MCF 10A (cell line): Measurements from ENCODE around the gene GARIN3. TPM values are rescaled to one million over a fixed set of nuclear protein-coding genes. Genes with fewer than 3 reads are reported as not detected.

Experiments used
- BruUV-seq: library from RNA; stranded (reverse); fragments of 400-500 nt; replicated peaks from 2 replicates; lab custom pipeline; 2021; lab: Mats Ljungman, UMichigan
- CTCF ChIA-PET: fragments of 300-600 bp; sonication (Branson Sonifier 250); formaldehyde crosslinking; extraction: SDS; loops from one replicate; lab custom pipeline; 2021; ENCODE audit warnings: antibody characterized with exemption, inconsistent platforms; lab: Yijun Ruan, JAX
- POLR2A ChIA-PET: fragments of 300-600, 350-650 bp; sonication (Branson Sonifier 250); formaldehyde crosslinking; extraction: SDS; loops from one replicate; lab custom pipeline; 2020; ENCODE audit warnings: antibody characterized with exemption, inconsistent platforms; lab: Yijun Ruan, JAX
- DNase-seq: peaks from one replicate; pipeline ENCODE4 v3.0.0-alpha.2; 2018; ENCODE audit not compliant: unreplicated experiment
- H3K27ac Mint-ChIP-seq: one replicate; pipeline ENCODE4 v1.8.0; 2022; ENCODE audit warnings: mild to moderate bottlenecking, low read depth, mixed read lengths; ENCODE audit not compliant: unreplicated experiment
- H3K27me3 Mint-ChIP-seq: one replicate; pipeline ENCODE4 v1.8.0; 2022; ENCODE audit warnings: mixed read lengths; ENCODE audit not compliant: insufficient read depth, unreplicated experiment
- H3K36me3 Mint-ChIP-seq: one replicate; pipeline ENCODE4 v1.8.0; 2022; ENCODE audit warnings: mild to moderate bottlenecking, moderate library complexity, mixed read lengths; ENCODE audit not compliant: insufficient read depth, unreplicated experiment
- H3K4me1 Mint-ChIP-seq: one replicate; pipeline ENCODE4 v1.8.0; 2022; ENCODE audit warnings: mixed read lengths; ENCODE audit not compliant: insufficient read depth, unreplicated experiment
- H3K4me3 Mint-ChIP-seq: one replicate; pipeline ENCODE4 v1.8.0; 2022; ENCODE audit warnings: mild to moderate bottlenecking, moderate library complexity, mixed read lengths; ENCODE audit not compliant: unreplicated experiment
- H3K9me3 Mint-ChIP-seq: one replicate; pipeline ENCODE4 v1.8.0; 2022; ENCODE audit warnings: mixed read lengths; ENCODE audit not compliant: unreplicated experiment
- intact Hi-C: fragments of 100-400 bp; cut with micrococcal nuclease; formaldehyde crosslinking; loops from 2 replicates; pipeline ENCODE4 v1.14.1; 2022
- total RNA-seq: library from RNA; stranded (reverse); gene quantifications from 2 replicates; pipeline ENCODE4 v1.2.3, GENCODE V29; 2022
- TF ChIP-seq, protein P1 (sequence below): fragments of 200-600 bp; IDR thresholded peaks from one replicate; pipeline ENCODE4 v1.8.0; 2022; ENCODE audit warnings: antibody characterized with exemption, mild to moderate bottlenecking; ENCODE audit not compliant: unreplicated experiment

Gene GARIN3
- total RNA-seq, 1 experiment from 2014 or later: not detected

DNA sequence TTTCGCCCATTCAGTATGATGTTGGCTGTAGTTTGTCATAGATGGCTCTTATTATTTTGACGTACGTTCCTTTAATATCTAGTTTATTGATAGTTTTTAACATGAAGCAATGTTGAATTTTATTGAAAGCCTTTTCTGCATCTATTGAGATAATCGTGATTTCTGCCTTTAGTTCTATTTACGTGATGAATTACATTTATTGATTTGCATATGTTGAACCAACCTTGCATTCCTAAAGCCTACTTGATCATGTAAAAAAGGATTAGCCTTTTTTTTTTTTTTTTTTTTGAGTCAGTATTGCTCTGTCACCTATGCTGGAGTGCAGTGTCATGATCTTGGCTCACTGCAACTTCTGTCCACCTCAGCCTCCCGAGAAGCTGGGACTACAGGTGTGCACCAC, 39.6 kb upstream of the GARIN3 start:
- Mint-ChIP-seq H3K4me1 (peaks cover 2% of the 10 kb centered on the region), H3K36me3 (no peaks in the 10 kb centered on the region), H3K27me3 (no peaks in the 10 kb centered on the region), H3K9me3 (no peaks in the 10 kb centered on the region), H3K4me3 (no peak overlapping the region), H3K27ac (no peak overlapping the region)
- intact Hi-C loops: no loop called here
- no TSS peak for BruUV-seq
- ChIA-PET CTCF (interaction anchor here (1.1 to 1.7 kb wide), 3 partner anchors 10 to 47 kb away, joined by 3 read pairs; no protein-coding TSS in a partner anchor), POLR2A (interaction anchor here (1.6 kb wide), 1 partner anchor 14 kb away, joined by 4 read pairs; no protein-coding TSS in a partner anchor)
- TF ChIP-seq, protein P1, sequence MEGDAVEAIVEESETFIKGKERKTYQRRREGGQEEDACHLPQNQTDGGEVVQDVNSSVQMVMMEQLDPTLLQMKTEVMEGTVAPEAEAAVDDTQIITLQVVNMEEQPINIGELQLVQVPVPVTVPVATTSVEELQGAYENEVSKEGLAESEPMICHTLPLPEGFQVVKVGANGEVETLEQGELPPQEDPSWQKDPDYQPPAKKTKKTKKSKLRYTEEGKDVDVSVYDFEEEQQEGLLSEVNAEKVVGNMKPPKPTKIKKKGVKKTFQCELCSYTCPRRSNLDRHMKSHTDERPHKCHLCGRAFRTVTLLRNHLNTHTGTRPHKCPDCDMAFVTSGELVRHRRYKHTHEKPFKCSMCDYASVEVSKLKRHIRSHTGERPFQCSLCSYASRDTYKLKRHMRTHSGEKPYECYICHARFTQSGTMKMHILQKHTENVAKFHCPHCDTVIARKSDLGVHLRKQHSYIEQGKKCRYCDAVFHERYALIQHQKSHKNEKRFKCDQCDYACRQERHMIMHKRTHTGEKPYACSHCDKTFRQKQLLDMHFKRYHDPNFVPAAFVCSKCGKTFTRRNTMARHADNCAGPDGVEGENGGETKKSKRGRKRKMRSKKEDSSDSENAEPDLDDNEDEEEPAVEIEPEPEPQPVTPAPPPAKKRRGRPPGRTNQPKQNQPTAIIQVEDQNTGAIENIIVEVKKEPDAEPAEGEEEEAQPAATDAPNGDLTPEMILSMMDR: no peak
- DNase-seq: no peak

DNA sequence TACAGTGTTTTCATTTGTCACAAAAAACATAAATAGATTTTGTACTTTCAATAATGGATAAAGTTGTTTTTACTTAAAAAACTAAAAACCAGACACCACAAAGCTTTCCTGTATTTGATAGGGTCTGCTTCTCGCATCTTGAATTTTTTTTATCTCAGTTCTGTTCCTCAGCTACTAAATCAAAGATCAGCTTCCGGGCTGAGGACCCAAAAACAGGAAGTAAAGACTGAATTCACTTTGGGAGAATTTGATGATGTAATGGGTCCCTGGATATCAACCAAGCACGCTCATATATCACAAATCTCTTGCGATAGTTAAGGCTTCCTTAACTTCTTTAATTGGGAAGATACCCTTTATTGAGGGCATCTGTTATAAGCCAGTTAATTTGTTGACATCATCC, 38.7 kb upstream of the GARIN3 start:
- Mint-ChIP-seq H3K36me3 (no peaks in the 10 kb centered on the region), H3K27ac (no peak overlapping the region), H3K4me3 (no peak overlapping the region), H3K4me1 (no peaks in the 10 kb centered on the region), H3K27me3 (peaks cover 7% of the 10 kb centered on the region), H3K9me3 (no peaks in the 10 kb centered on the region)
- BruUV-seq: no TSS peak
- intact Hi-C loops: no loop called here
- TF ChIP-seq, protein P1: no peak
- DNase-seq: no peak
- CTCF ChIA-PET: interaction anchor here (0.6 to 1.3 kb wide), 4 partner anchors 9 to 321 kb away, joined by 3 to 4 read pairs (median 3); no protein-coding TSS in a partner anchor
- POLR2A ChIA-PET: interaction anchor here (1.6 kb wide), 1 partner anchor 14 kb away, joined by 4 read pairs; no protein-coding TSS in a partner anchor

DNA sequence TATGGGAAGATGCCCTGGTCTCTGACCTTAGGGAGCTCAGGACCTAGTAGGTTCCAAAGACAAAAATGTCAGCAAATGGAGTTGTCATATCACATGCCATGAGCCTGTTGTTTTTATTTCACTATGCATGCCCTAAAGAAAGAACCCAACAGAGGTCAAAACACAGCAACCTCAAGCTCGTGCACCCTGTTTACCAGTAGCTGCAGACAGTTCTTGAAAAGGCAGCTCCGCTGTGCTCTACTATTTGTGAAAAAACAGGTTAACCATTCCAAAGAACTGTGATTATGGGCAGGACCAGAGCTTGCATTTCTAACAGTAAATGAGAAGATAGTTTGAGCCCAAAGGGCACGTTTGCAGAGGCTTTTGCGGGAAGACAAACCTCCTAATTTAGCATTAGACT, 37.4 kb upstream of the GARIN3 start:
- TF ChIP-seq, protein P1: no peak
- Mint-ChIP-seq H3K27me3 (peaks cover 18% of the 10 kb centered on the region), H3K4me3 (no peak overlapping the region), H3K9me3 (no peaks in the 10 kb centered on the region), H3K27ac (no peak overlapping the region), H3K36me3 (no peaks in the 10 kb centered on the region), H3K4me1 (no peaks in the 10 kb centered on the region)
- intact Hi-C loops: no loop called here
- no peak for DNase-seq
- CTCF ChIA-PET: interaction anchor here (0.5 to 0.7 kb wide), 2 partner anchors 374 to 1129 kb away, joined by 3 read pairs; no protein-coding TSS in a partner anchor
- no TSS peak for BruUV-seq
- POLR2A ChIA-PET: interaction anchor here (0.6 kb wide), 1 partner anchor 25 kb away, joined by 4 read pairs; no protein-coding TSS in a partner anchor

- TF ChIP-seq, protein P1: no peak
- Mint-ChIP-seq H3K27me3 (peaks cover 33% of the 10 kb centered on the region), H3K36me3 (no peaks in the 10 kb centered on the region), H3K27ac (no peak overlapping the region), H3K9me3 (no peaks in the 10 kb centered on the region), H3K4me3 (no peak overlapping the region), H3K4me1 (no peaks in the 10 kb centered on the region)
- intact Hi-C loops: no loop called here
- ChIA-PET POLR2A (no interaction called here), CTCF (no interaction called here)
- no TSS peak for BruUV-seq
- DNase-seq: no peak
Observed at GRCh38 chr5:157201857-157202256, 35.8 kb upstream of the GARIN3 start.
